WTC11 (cell line): ENCODE data around the gene ASB15.

Experiments
- ATF1 ChIP-seq: sonication (generic); formaldehyde crosslinking; IDR thresholded peaks from 2 replicates; pipeline ENCODE4 v1.8.1; 2023; ENCODE audit warnings: mild to moderate bottlenecking, moderate library complexity, missing genetic modification reagents
- CTCF ChIP-seq: fragments of 200-600 bp; IDR thresholded peaks from 2 replicates; pipeline ENCODE4 v1.8.0; 2022; ENCODE audit warnings: antibody characterized with exemption
- E2F4 ChIP-seq: sonication (generic); formaldehyde crosslinking; IDR thresholded peaks from 2 replicates; pipeline ENCODE4 v1.8.1; 2022; ENCODE audit warnings: low read depth, mild to moderate bottlenecking, moderate library complexity, missing genetic modification reagents, borderline replicate concordance
- FOXJ3 ChIP-seq: sonication (generic); formaldehyde crosslinking; IDR thresholded peaks from 2 replicates; pipeline ENCODE4 v1.9.0; 2021; ENCODE audit warnings: missing genetic modification reagents, mild to moderate bottlenecking, borderline replicate concordance
- JUN ChIP-seq: sonication (generic); formaldehyde crosslinking; IDR thresholded peaks from 2 replicates; pipeline ENCODE4 v1.8.0; 2023; ENCODE audit warnings: mild to moderate bottlenecking, missing genetic modification reagents
- KAT7 ChIP-seq: sonication (generic); formaldehyde crosslinking; IDR thresholded peaks from 2 replicates; pipeline ENCODE4 v1.8.1; 2023; ENCODE audit warnings: missing genetic modification reagents, mild to moderate bottlenecking, borderline replicate concordance
- MAX ChIP-seq: sonication (generic); formaldehyde crosslinking; IDR thresholded peaks from 2 replicates; pipeline ENCODE4 v1.8.0; 2022; ENCODE audit warnings: mild to moderate bottlenecking, missing genetic modification reagents
- STAT6 ChIP-seq: sonication (generic); formaldehyde crosslinking; conservative IDR thresholded peaks from 2 replicates; pipeline ENCODE4 v1.8.1; 2023; ENCODE audit warnings: mild to moderate bottlenecking, low read depth, missing genetic modification reagents, moderate library complexity
- USF2 ChIP-seq: sonication (generic); formaldehyde crosslinking; IDR thresholded peaks from 2 replicates; pipeline ENCODE4 v1.8.1; 2023; ENCODE audit warnings: mild to moderate bottlenecking, missing genetic modification reagents, moderate library complexity
- ZNF671 ChIP-seq: fragments of 250-450 bp; sonication (Bioruptor Pico); IDR thresholded peaks from 2 replicates; pipeline ENCODE4 v1.8.0; 2021; ENCODE audit warnings: mild to moderate bottlenecking

- no peak for TF ChIP-seq CTCF
- no peak for TF ChIP-seq FOXJ3 (CRISPR knock-in tag)
- no peak for TF ChIP-seq MAX (CRISPR knock-in tag)
- no peak for TF ChIP-seq E2F4 (CRISPR knock-in tag)
- no peak for TF ChIP-seq ZNF671
- TF ChIP-seq USF2 (CRISPR knock-in tag), result no peak
- TF ChIP-seq STAT6 (CRISPR knock-in tag), result no peak
- TF ChIP-seq KAT7, result no peak
- no peak for TF ChIP-seq JUN (CRISPR knock-in tag)
- no peak for TF ChIP-seq ATF1 (CRISPR knock-in tag)
These were observed 64.9 kb downstream of the ASB15 start for GRCh38 chr7:123666492-123666891.
